Endothelial cell of umbilical vein (primary cell): ENCODE results near the gene DNM2. TPM values are rescaled to one million over a fixed set of nuclear protein-coding genes. Genes with fewer than 3 reads are reported as not detected.

Experiments used
- BruUV-seq: library from RNA; stranded (reverse); fragments of 400-500 nt; replicated peaks from 2 replicates; lab custom pipeline; 2021; lab: Mats Ljungman, UMichigan
- CTCF ChIA-PET: fragments of 300-600, 350-600 bp; sonication (Branson Sonifier 250); formaldehyde crosslinking; loops from one replicate; lab custom pipeline; 2021; ENCODE audit warnings: antibody characterized with exemption, inconsistent platforms; lab: Charles Lee
- POLR2A ChIA-PET: fragments of 300-600, 350-600 bp; sonication (Branson Sonifier 250); formaldehyde crosslinking; loops from one replicate; lab custom pipeline; 2021; ENCODE audit warnings: antibody characterized with exemption, inconsistent platforms; lab: Charles Lee
- DNase-seq: peaks from one replicate; pipeline ENCODE4 v3.0.0-alpha.2; 2011; ENCODE audit warnings: low read depth, low spot score
- FAIRE-seq: peaks from 2 replicates; lab custom pipeline; 2011; peaks lifted over from hg19 to GRCh38; lab: Jason Lieb, UNC
- H2AFZ ChIP-seq: 2 replicates; pipeline ENCODE4 v1.6.0; 2012; ENCODE audit warnings: low read depth, low read length, control low read depth, inconsistent platforms
- H3K27ac ChIP-seq: 2 replicates; pipeline ENCODE4 v1.5.1; 2011; ENCODE audit warnings: low read depth, mild to moderate bottlenecking, control low read depth, low read length, moderate library complexity; ENCODE audit not compliant: insufficient read depth
- H3K27me3 ChIP-seq, 2 experiments: 2 replicates each; pipeline versions ENCODE4 v1.6.0 to v1.6.1; 2011; ENCODE audit warnings: low read length in 2 of 2, mixed read lengths in 1 of 2; ENCODE audit not compliant: control insufficient read depth in 2 of 2, insufficient read depth in 2 of 2
- H3K36me3 ChIP-seq, 2 experiments: 2 replicates in 1 of 2; 3 replicates in 1 of 2; pipeline ENCODE4 v1.5.1; 2011; ENCODE audit warnings: low read length in 2 of 2, mild to moderate bottlenecking in 1 of 2, moderate library complexity in 1 of 2; ENCODE audit not compliant: control insufficient read depth in 2 of 2, insufficient read depth in 2 of 2; ENCODE audit errors: extremely low read depth in 1 of 2
- H3K4me1 ChIP-seq: 3 replicates; pipeline ENCODE4 v1.5.1; 2011; ENCODE audit warnings: mild to moderate bottlenecking, low read length; ENCODE audit not compliant: control insufficient read depth, insufficient read depth; ENCODE audit errors: extremely low read depth
- H3K4me2 ChIP-seq: 2 replicates; pipeline ENCODE4 v1.6.1; 2011; ENCODE audit warnings: low read length, control low read depth, mixed read lengths; ENCODE audit not compliant: insufficient read depth
- H3K4me3 ChIP-seq, 3 experiments: fragments of 200-600 bp in 1 of 3; sonication (generic), shearing (Covaris generic) in 1 of 3; replicated peaks in 1 of 3; 2 replicates each; pipeline ENCODE4 v1.5.1; 2011 to 2016; ENCODE audit warnings: control low read depth in 3 of 3, low read length in 3 of 3, mild to moderate bottlenecking in 2 of 3, inconsistent platforms in 1 of 3, low read depth in 1 of 3, moderate library complexity in 1 of 3; ENCODE audit not compliant: insufficient read depth in 1 of 3
- H3K79me2 ChIP-seq: 2 replicates; pipeline ENCODE4 v1.6.0; 2012; ENCODE audit warnings: low read length, inconsistent platforms; ENCODE audit not compliant: control insufficient read depth, insufficient read depth
- H3K9ac ChIP-seq: replicated peaks from 2 replicates; pipeline ENCODE3; 2011; ENCODE audit warnings: low read length, control low read depth; ENCODE audit not compliant: insufficient read depth; ENCODE audit errors: extremely low read depth
- H3K9me1 ChIP-seq: replicated peaks from 3 replicates; pipeline ENCODE4 v1.6.0; 2011; ENCODE audit warnings: mild to moderate bottlenecking, low read length; ENCODE audit not compliant: control insufficient read depth, insufficient read depth; ENCODE audit errors: extremely low read depth
- H3K9me3 ChIP-seq: replicated peaks from 2 replicates; pipeline ENCODE4 v1.5.1; 2012; ENCODE audit warnings: low read length, inconsistent platforms; ENCODE audit not compliant: control insufficient read depth, insufficient read depth
- H4K20me1 ChIP-seq: replicated peaks from 2 replicates; pipeline ENCODE3; 2011; ENCODE audit warnings: mild to moderate bottlenecking, low read length; ENCODE audit not compliant: control insufficient read depth, insufficient read depth; ENCODE audit errors: extremely low read depth
- EZH2 ChIP-seq: IDR thresholded peaks from 2 replicates; pipeline ENCODE4 v1.6.1; 2012; ENCODE audit warnings: borderline replicate concordance, low read depth, mild to moderate bottlenecking, moderate library complexity, low read length, inconsistent platforms; ENCODE audit not compliant: severe bottlenecking
- FOS ChIP-seq: IDR thresholded peaks from 2 replicates; pipeline ENCODE4 v1.6.1; 2011; ENCODE audit warnings: mild to moderate bottlenecking, low read length, moderate library complexity, borderline replicate concordance; ENCODE audit not compliant: insufficient read depth
- JUN ChIP-seq: IDR thresholded peaks from 2 replicates; pipeline ENCODE4 v1.6.1; 2011; ENCODE audit warnings: borderline replicate concordance, low read depth; ENCODE audit not compliant: insufficient read length, insufficient read depth
- MYC ChIP-seq: IDR thresholded peaks from one replicate; pipeline ENCODE4 v1.6.1; 2011; ENCODE audit warnings: mild to moderate bottlenecking, low read depth, low read length
- POLR2A ChIP-seq: IDR thresholded peaks from 2 replicates; pipeline ENCODE4 v1.6.1; 2012; ENCODE audit warnings: low read depth, mild to moderate bottlenecking, control low read depth, low read length
- dilution Hi-C: fragments of 300-500 bp; cut with MboI; formaldehyde crosslinking; loops from one replicate; pipeline ENCODE4 v1.15.0; 2019; ENCODE audit warnings: low sequenced_read_pairs; ENCODE audit not compliant: extremely low pct_ligation_motif_present
- intact Hi-C: fragments of 100-400 bp; cut with micrococcal nuclease; formaldehyde crosslinking; loops from one replicate; pipeline ENCODE4 v1.10.0; 2022
- polyA plus RNA-seq, 4 experiments: library from polyadenylated mRNA; depleted of rRNA in 3 of 4; stranded (reverse) in 3 of 4; unstranded in 1 of 4; fragments of >200 nt; gene quantifications; 2 replicates each; pipeline versions ENCODE4 v1.2.1 to v1.2.3, GENCODE V29; 2011 to 2012; ENCODE audit warnings: missing spikeins in 1 of 4
- total RNA-seq: library from RNA; stranded (reverse); gene quantifications from 2 replicates; pipeline ENCODE4 v1.2.3, GENCODE V29; 2021
- TF ChIP-seq, protein P1 (sequence below), 2 donors: IDR thresholded peaks; 1 replicate in 1 of 2; 2 replicates in 1 of 2; pipeline ENCODE4 v1.5.1; 2011; ENCODE audit warnings: low read length in 2 of 2, mild to moderate bottlenecking in 2 of 2, moderate library complexity in 2 of 2, control low read depth in 1 of 2, inconsistent platforms in 1 of 2, low read depth in 1 of 2; ENCODE audit not compliant: insufficient read depth in 1 of 2; ENCODE audit errors: extremely low read depth in 1 of 2
- TF ChIP-seq, protein P2 (sequence below): IDR thresholded peaks from 2 replicates; pipeline ENCODE4 v1.6.1; 2011; ENCODE audit not compliant: insufficient read depth, insufficient read length

Gene DNM2
- total and polyA plus RNA-seq, 2 donors (not counting 3 experiments of a cell fraction or from before 2014, with no cell fraction given), result 81.8 to 175 TPM

DNA sequence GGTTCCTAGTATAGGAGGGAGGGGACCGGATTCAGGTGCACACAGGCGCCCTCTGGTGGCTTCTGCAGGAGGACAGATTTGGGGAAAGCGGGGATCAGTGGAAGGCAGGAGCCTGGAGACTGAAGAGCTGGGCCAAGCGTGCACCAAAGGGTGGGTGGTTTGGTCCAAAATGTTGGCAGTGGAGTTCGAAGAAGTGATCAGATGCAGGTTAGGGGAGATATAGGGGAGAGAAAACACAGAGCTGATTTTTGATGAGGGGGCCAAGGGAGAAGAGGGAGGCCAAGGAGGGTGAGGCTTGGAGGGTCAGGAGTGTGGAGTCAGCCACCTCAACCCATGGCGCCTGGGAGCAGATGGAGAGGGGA, 146.6 kb downstream of the DNM2 start:
- ChIA-PET CTCF (interaction anchor here (0.6 to 4.4 kb wide), 45 partner anchors 8 to 385 kb away, joined by 3 to 100 read pairs (median 5); partner anchors contain the start of genes C19orf38, DNM2, QTRT1 and TMED1), POLR2A (interaction anchor here (1.1 kb wide), 1 partner anchor 147 kb away, joined by 4 read pairs; the partner anchor contains the start of gene DNM2)
- H3K9me3 ChIP-seq, result no peaks in the 10 kb centered on the region
- intact Hi-C loops, result loop anchor here (1.0 kb wide), 2 partner anchors 95 to 147 kb away; no protein-coding TSS in a partner anchor
- no peak for TF ChIP-seq FOS
- TF ChIP-seq, protein P1, sequence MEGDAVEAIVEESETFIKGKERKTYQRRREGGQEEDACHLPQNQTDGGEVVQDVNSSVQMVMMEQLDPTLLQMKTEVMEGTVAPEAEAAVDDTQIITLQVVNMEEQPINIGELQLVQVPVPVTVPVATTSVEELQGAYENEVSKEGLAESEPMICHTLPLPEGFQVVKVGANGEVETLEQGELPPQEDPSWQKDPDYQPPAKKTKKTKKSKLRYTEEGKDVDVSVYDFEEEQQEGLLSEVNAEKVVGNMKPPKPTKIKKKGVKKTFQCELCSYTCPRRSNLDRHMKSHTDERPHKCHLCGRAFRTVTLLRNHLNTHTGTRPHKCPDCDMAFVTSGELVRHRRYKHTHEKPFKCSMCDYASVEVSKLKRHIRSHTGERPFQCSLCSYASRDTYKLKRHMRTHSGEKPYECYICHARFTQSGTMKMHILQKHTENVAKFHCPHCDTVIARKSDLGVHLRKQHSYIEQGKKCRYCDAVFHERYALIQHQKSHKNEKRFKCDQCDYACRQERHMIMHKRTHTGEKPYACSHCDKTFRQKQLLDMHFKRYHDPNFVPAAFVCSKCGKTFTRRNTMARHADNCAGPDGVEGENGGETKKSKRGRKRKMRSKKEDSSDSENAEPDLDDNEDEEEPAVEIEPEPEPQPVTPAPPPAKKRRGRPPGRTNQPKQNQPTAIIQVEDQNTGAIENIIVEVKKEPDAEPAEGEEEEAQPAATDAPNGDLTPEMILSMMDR (IDR thresholded peaks at IDR 0.05; ENCODE audit: extremely low read depth in 1 of 2, insufficient read depth in 1 of 2, low read depth in 1 of 2, low read length in 2 of 2), result peak; percentile 93 to 98
- H4K20me1 ChIP-seq, result no peaks in the 10 kb centered on the region
- FAIRE-seq (peak; percentile 74), DNase-seq (peak; percentile 64)
- no peaks in the 10 kb centered on the region for H3K36me3 ChIP-seq
- no peaks in the 10 kb centered on the region for H3K9me1 ChIP-seq
- H3K27ac ChIP-seq, result no peak overlapping the region
- H3K9ac ChIP-seq, result peak overlapping the region; percentile 8
- dilution Hi-C loops, result no loop called here
- H3K4me1 ChIP-seq, result peaks cover 2% of the 10 kb centered on the region
- H3K79me2 ChIP-seq, result no peaks in the 10 kb centered on the region
- H3K4me2 ChIP-seq, result peak overlapping the region; percentile 22
- no peak overlapping the region for H3K4me3 ChIP-seq
- H3K27me3 ChIP-seq, result no peaks in the 10 kb centered on the region
- BruUV-seq, result no TSS peak
- H2AFZ ChIP-seq, result peak overlapping the region; percentile 99

DNA sequence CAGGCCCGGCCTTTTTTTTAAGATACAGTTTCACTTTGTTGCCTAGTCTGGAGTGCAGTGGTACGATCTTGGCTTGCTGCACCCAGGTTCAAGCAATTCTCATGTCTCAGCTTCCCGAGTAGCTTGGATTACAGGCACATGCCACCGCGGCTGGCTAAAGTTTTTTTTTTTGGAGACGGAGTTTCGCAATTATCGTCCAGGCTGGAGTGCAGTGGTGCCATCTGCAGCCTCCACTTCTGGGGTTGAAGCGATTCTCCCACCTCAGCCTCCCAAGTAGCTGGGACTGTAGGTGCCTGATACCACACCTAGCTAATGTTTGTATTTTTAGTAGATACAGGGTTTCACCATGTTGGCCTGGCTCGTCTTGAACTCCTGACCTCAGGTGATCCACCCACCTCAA, 148.6 kb downstream of the DNM2 start:
- Histone ChIP-seq H4K20me1 (no peaks in the 10 kb centered on the region), H2AFZ (no peak overlapping the region), H3K27me3 (no peaks in the 10 kb centered on the region), H3K9me1 (no peaks in the 10 kb centered on the region), H3K9ac (no peak overlapping the region), H3K4me2 (no peak overlapping the region), H3K27ac (no peak overlapping the region), H3K4me3 (no peak overlapping the region), H3K79me2 (no peaks in the 10 kb centered on the region), H3K4me1 (peaks cover 5% of the 10 kb centered on the region), H3K36me3 (no peaks in the 10 kb centered on the region), H3K9me3 (no peaks in the 10 kb centered on the region)
- POLR2A ChIA-PET, result interaction anchor here (0.7 kb wide), 1 partner anchor 149 kb away, joined by 3 read pairs; the partner anchor contains the start of gene DNM2
- no TSS peak for BruUV-seq
- TF ChIP-seq MYC (no peak), POLR2A (no peak), JUN (no peak), EZH2 (no peak), FOS (no peak)
- TF ChIP-seq, protein P1 (IDR thresholded peaks at IDR 0.05; ENCODE audit: extremely low read depth in 1 of 2, insufficient read depth in 1 of 2, low read depth in 1 of 2, low read length in 2 of 2), result no peak
- TF ChIP-seq, protein P2, sequence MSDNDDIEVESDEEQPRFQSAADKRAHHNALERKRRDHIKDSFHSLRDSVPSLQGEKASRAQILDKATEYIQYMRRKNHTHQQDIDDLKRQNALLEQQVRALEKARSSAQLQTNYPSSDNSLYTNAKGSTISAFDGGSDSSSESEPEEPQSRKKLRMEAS, result no peak
- FAIRE-seq (no peak), DNase-seq (no peak)
- CTCF ChIA-PET, result interaction anchor here (2.9 to 4.4 kb wide), 4 partner anchors 9 to 148 kb away, joined by 17 to 100 read pairs (median 48); partner anchors contain the start of genes DNM2 and TMED1
- dilution Hi-C loops, result no loop called here
- intact Hi-C loops, result no loop called here
